ENCODE measurements around the gene GTF3C2.

The GTF3C2 gene, protein sequence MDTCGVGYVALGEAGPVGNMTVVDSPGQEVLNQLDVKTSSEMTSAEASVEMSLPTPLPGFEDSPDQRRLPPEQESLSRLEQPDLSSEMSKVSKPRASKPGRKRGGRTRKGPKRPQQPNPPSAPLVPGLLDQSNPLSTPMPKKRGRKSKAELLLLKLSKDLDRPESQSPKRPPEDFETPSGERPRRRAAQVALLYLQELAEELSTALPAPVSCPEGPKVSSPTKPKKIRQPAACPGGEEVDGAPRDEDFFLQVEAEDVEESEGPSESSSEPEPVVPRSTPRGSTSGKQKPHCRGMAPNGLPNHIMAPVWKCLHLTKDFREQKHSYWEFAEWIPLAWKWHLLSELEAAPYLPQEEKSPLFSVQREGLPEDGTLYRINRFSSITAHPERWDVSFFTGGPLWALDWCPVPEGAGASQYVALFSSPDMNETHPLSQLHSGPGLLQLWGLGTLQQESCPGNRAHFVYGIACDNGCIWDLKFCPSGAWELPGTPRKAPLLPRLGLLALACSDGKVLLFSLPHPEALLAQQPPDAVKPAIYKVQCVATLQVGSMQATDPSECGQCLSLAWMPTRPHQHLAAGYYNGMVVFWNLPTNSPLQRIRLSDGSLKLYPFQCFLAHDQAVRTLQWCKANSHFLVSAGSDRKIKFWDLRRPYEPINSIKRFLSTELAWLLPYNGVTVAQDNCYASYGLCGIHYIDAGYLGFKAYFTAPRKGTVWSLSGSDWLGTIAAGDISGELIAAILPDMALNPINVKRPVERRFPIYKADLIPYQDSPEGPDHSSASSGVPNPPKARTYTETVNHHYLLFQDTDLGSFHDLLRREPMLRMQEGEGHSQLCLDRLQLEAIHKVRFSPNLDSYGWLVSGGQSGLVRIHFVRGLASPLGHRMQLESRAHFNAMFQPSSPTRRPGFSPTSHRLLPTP

GRCh38 chr2:27356382-27357181 lies at the start of gene GTF3C2:
TSS of gene GTF3C2 (minus strand) at chr2:27356764. CDS start at chr2:27343554, 13,210 bp downstream.
- in situ Hi-C loops (cut with HindIII; ENCODE audit: low sequenced_read_pairs), result no loop called here

- in situ Hi-C loops (cut with HindIII; ENCODE audit: low sequenced_read_pairs), result no loop called here
These were observed 44.0 kb upstream of the GTF3C2 start for GRCh38 chr2:27400348-27401135.

DNA sequence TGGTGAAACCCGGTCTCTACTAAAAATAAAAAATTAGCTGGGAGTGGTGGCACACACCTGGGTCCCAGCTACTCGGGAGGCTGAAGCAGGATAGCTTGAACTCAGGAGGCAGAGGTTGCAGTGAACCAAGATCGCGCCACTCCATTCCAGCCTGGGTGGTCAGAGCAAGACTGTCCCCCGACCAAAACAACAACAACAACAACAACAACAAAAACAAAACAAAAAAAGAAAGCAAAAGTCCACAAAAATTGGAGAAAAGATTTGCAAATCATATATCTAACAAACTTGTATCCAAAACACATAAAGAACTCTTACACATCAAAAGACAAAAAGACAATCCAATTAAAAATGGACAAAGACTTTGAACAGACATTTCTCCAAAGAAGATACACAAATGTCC lies 42.4 kb upstream of the GTF3C2 start:
- in situ Hi-C loops (cut with HindIII; ENCODE audit: low sequenced_read_pairs), result no loop called here

DNA sequence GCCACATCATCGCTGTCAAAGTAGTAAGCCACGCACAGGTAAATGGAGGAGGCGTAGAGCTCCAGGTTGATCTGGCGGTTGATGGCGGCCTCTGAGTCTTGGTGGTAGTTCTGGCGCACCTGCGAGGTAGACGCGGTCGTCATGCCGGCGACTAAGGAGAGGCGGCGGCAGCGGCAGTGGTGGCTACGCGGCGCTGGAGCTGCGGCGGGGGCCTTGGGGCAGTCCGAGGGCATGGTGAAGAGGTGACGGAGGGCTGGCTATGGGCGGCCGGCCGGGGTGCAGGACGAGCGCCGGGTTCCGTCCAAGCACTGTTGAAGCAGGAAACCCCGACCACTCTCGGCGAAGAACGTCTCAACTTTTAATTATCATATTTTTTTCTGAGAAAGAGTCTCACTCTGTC lies 36.7 kb upstream of the GTF3C2 start:
- in situ Hi-C loops (cut with HindIII; ENCODE audit: low sequenced_read_pairs), result no loop called here

DNA sequence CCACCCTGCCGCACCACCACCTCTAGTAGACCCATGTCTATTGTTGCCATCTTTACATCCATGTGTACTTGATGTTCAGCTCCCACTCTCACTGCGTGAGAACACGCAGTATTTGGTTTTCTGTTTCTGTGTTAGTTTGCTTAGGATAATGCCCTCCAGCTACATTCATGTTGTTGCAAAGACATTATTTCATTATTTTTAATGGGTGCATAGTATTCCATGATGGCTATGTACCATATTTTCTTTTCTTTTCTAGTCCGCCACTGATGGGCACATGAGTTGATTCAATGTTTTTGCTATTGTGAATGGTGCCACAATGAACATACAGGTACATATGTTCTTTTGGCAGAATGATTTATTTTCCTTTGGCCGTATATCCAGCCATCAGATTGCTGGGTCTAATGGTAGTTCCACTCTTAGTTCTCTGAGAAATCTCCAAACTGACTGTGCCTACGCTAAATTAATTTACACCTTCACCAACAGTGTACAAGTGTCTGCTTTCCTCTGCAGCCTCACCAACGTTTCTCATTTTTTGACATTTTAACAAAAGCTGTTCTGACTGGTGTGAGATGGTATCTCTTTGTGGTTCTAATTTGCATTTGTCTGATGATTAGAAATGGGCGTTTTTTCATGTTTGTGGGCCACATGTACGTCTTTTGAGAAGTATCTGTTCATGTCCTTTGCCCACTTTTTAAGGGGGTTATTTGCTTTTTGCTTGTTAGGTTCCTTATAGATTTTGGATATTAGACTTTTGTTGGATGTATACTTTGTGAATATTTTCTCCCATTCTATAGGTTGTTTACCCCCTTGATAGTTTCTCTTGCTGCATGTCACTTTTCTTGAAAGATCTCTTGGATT lies 34.5 kb upstream of the GTF3C2 start:
- in situ Hi-C loops (cut with HindIII; ENCODE audit: low sequenced_read_pairs), result no loop called here

DNA sequence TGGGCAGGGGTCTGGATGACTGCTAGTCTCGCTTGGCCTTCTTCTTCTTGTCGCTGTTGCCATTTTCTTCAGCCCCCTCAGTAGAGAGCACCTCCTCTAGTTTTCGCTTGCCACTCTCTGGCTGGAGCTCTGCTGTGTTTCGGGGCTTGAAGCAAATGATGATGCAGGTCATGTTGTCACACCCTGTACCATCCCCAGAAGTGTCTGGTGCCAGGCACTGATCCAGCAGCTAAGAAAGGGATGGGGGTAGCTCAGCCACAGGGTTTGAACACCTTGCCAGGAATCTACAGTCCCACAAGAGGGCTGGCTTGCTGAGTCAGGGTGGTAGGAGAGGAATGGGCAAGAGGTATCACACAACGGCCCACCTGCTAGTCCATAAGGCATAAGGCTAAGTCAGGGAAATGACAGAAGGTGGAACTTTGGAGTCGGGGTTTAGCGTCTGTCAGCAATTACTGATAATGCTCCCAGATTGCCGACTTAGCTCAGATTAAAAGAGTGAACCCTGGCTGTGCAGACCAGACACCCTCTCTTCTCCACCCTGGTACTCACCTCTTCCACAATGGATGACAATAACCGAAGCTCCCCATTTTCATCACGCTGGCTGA lies 25.1 kb upstream of the GTF3C2 start:
- in situ Hi-C loops (cut with HindIII; ENCODE audit: low sequenced_read_pairs), result no loop called here

- in situ Hi-C loops (cut with HindIII; ENCODE audit: low sequenced_read_pairs), result no loop called here
These were observed 24.3 kb upstream of the GTF3C2 start, which contains the start of gene ZNF513 for GRCh38 chr2:27380626-27381545. TSS of gene ZNF513 (minus strand) at chr2:27380734. CDS start at chr2:27380526, 208 bp downstream.

DNA sequence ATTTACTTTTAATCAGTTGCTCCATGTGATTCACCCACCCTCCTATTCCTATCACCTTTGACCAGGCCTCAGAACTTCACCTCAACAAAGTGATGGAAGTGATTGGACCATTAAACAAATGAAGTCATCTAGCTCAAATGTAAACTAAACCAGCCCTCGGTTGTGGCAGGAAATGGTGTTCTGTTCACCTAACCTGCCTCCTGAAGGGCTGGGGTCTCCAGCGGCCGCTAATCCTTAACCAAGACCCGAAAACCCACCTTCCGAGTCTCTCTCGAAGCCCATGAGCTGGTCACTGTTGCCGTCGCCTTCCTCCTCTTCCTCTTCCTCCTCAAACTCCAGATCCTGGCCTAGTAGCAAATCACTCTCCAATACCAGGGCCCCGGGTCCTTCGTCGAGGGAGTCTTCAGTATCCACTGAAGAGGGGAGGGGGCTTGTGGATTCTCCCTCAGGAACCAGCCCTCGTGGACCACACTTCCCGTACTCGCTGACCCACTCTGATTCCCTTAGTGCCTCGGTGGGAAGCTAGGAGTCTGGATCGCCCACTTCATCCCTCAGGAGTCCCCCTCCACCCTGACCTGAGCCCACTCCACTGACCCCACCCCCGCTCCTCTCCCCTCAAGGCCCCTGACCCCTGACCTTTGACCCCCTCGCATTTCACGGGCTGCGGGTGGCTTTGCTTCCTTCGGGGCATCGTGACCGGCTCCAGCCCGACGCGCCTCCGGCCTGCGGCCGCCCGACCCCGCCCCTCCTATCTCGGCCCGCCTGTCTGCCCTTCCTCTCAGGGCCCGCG lies 23.5 kb upstream of the GTF3C2 start:
- in situ Hi-C loops (cut with HindIII; ENCODE audit: low sequenced_read_pairs), result no loop called here

- in situ Hi-C loops (cut with HindIII; ENCODE audit: low sequenced_read_pairs), result no loop called here
These were observed 22.8 kb upstream of the GTF3C2 start for GRCh38 chr2:27379383-27379835.

GRCh38 chr2:27378809-27379290 lies 22.3 kb upstream of the GTF3C2 start:
- in situ Hi-C loops (cut with HindIII; ENCODE audit: low sequenced_read_pairs), result no loop called here

DNA sequence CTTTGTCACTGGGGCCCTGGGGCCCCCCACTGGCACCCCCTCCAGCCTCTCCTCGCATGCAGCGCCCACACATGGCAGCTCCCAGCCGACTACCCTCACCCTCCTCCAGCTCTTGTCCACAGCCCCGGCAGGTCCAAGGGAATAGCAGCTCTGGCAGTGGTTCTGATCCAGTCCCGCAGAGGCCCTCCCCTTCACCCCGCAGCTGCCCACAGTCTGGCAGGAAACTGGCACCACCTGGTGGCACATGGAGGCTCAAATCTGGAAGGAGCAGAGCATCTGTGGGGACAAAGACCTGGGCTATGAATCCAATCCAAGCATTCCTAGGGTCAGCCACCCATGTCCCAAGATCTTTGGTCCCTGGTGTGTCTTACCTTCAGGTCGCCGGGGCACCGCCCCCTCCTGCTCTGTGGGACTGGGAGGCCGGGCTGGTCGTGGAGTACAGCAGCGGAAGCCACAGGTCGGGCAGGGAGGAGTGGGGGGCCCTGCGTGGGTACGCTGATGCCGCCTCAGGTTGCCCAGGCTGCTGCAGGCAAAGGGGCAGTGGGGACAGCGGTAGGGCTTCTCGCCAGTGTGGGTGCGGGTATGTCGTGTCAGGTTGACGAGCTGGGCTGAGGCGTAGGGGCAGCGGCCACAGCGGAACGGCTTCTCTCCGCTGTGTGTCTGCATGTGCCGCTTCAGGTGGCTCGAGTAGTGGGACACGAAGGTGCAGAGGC lies 21.7 kb upstream of the GTF3C2 start:
- in situ Hi-C loops (cut with HindIII; ENCODE audit: low sequenced_read_pairs), result no loop called here

GRCh38 chr2:27377618-27378095 lies 21.1 kb upstream of the GTF3C2 start:
- in situ Hi-C loops (cut with HindIII; ENCODE audit: low sequenced_read_pairs), result no loop called here

- in situ Hi-C loops (cut with HindIII; ENCODE audit: low sequenced_read_pairs), result no loop called here
These were observed 20.5 kb upstream of the GTF3C2 start for GRCh38 chr2:27376866-27377617.

GRCh38 chr2:27376151-27376865 lies 19.7 kb upstream of the GTF3C2 start:
- in situ Hi-C loops (cut with HindIII; ENCODE audit: low sequenced_read_pairs), result no loop called here

Measured in DLD1 (cell line).